ENCODE measurements around the gene CEND1. TPM values are rescaled to one million over a fixed set of nuclear protein-coding genes. Genes with fewer than 3 reads are reported as not detected.
A peak's percentile ranks its signal among the peaks of the same experiment; 100 is the strongest.

The CEND1 gene
- total RNA-seq, 1 donor from 2014 or later: 0.65 TPM

DNA sequence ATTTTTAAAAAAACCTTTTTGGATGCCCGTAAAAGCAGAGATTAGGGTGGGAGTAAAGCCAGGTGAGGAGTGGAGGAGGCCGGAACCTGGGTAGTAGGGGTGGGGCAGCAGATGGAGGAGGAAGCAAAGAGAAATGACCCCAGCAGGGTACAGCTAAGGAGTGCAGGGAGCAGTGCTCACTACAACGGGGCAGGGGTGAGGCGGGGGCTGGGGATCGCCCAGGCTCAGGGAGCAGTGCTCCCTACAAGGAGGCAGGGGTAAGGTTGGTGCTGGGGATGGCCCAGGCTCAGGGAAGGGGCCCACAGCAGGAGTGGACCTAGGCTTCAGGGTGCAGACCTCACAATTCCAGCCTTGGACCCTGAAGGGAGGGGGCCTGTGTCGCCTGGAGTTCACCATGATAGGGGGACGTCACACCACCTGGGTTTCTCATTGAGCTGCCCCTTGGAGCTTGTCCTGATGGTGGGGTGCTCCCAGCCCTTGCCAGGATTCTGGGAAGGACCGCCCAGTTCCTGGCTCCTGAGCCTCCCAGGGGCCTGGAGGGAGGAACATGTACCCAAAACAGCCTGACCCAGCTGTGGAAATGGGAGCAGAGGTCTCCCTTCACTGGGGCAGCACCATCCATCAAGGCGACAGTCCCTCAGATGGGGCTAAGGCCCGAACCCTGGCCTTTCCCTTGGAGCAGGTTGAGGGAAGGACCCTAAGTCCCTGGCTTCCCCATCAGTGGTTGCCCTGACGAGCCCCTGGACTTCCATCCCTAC is 26.0 kb upstream of the CEND1 start:
- intact Hi-C loops (cut with DNase I): no loop called here
- DNase-seq (ENCODE audit: low spot score): no peak

DNA sequence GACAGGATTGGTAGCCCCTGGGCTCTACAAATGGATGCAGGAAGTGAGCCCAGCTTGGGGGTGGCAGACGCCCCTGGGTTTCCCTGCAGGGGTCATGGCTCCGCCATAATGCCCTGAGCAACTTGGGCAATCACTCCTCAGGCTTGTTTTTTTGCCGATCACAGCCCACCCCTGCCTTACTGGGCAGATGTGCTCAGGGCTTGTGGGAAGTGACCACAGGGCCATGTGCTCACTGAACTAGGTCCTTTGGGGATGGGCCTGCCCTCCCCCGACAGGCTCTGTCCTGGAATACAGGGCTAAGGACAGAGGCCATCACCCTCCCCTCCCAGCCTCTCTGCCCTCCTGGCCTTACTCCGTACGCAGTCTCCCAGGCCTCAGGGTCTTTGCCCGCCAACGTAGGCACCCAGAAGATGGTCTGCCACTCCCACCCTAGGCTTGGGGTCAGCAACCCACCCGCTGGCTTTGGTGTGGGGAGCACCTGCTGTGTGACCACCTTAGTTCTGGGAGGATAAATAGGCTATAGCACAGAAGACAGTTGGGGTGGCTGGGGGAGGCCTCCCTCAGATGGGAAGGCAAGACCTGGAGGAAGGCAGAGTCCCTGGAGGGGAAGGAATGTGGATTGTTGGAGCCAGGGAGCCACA is 23.7 kb upstream of the CEND1 start:
- intact Hi-C loops (cut with DNase I): no loop called here

DNA sequence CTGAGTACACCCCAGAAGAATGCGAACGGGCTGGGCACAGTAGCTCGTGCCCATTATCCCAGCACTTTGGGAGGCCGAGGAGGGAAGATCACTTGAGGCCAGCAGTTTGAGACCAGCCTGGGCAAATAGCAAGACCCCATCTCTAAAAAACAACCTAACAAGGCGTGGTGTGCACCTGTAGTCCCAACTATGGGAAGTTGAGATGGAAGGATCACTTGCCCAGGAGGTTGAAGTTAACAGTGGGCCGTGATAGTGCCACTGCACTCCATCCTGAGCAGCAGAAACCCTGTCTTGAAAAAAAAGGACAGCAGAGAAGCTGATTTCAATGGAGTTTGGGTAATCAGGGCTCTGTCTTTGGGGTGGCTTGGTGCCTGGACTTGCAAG is 23.2 kb upstream of the CEND1 start:
- DNase-seq (ENCODE audit: low spot score): no peak
- intact Hi-C loops (cut with DNase I): no loop called here

More for the DNA sequence above, 23.7 kb upstream of the CEND1 start:
- DNase-seq (ENCODE audit: low spot score): no peak

GRCh38 chr11:812390-812789 is 22.5 kb upstream of the CEND1 start:
- intact Hi-C loops (cut with DNase I): no loop called here

DNA sequence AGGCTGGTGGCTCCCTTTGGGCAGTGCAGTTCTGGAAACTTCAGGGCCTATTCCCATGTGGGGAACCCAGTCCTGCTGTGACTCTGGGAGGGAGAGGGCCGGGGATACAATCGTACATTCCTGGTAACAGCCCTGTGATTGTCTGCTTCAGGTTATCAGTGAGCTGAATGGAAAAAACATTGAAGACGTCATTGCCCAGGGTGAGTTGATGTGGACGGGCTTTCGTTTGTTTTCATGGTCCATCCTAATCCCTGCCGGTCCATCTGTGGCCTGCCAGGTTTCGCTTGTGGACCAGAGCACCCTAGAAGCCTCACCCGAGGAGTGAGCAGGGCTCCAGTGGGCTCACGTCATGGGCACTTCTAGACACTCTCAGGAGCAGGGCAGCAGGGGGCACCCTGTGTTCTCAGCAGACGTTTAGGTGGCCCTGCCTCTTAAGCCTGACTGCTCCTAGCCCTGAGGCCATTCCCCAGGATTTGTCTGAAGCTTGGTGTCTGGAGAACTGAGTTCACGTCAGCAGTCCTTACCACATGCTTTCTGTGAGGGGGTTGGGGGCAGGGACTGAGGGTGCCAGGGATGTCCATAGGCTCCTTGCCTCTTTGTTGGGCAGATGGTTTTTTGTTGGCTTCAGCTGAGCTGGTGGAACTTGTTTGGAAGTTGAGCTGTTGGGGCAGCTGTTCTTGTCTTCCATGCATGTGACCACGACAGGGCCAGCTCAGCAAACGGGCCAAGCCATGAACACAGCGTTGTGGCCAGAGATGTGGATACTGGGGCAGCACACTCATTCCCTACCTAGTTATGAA is 21.8 kb upstream of the CEND1 start:
- no peak for DNase-seq (ENCODE audit: low spot score)
- intact Hi-C loops (cut with DNase I): no loop called here

More at GRCh38 chr11:812390-812789, 22.5 kb upstream of the CEND1 start:
- no peak for DNase-seq (ENCODE audit: low spot score)

GRCh38 chr11:810040-810567 is 20.2 kb upstream of the CEND1 start:
- DNase-seq (ENCODE audit: low spot score): no peak
- intact Hi-C loops (cut with DNase I): no loop called here

GRCh38 chr11:809287-810039 is 19.6 kb upstream of the CEND1 start, which contains the start of gene RPLP2:
Gene RPLP2 (plus strand): TSS chr11:809967. CDS start chr11:810235, 268 bp downstream.
- DNase-seq (ENCODE audit: low spot score): peak; percentile 99
- intact Hi-C loops (cut with DNase I): loop anchor here (5.0 kb wide), 1 partner anchor 33 kb away; the partner anchor contains the start of genes POLR2L and TSPAN4

- intact Hi-C loops (cut with DNase I): loop anchor here (5.0 kb wide), 1 partner anchor 34 kb away; the partner anchor contains the start of genes POLR2L and TSPAN4
- DNase-seq (ENCODE audit: low spot score): no peak
Observed at GRCh38 chr11:808427-809286, 18.8 kb upstream of the CEND1 start.

GRCh38 chr11:804599-804964 is 14.7 kb upstream of the CEND1 start:
- intact Hi-C loops (cut with DNase I): no loop called here
- no peak for DNase-seq (ENCODE audit: low spot score)

- DNase-seq (ENCODE audit: low spot score): no peak
- intact Hi-C loops (cut with DNase I): no loop called here
Observed at GRCh38 chr11:803770-804598, 14.1 kb upstream of the CEND1 start.

DNA sequence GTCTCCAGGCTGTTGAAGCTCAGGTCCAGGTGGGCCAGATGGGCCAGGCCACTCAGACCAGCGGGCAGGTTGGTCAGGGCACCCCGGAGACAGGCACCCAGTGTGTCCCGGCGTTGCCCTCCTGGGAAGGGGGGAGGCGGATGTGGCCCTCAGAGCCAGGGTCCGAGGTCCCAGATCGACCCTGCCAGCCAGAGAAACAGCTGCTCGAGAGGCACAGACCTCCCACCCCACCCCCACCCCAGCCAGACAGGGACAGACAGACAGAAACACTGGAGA is 13.5 kb upstream of the CEND1 start:
- intact Hi-C loops (cut with DNase I): no loop called here
- DNase-seq (ENCODE audit: low spot score): no peak

GRCh38 chr11:802693-803466 is 13.0 kb upstream of the CEND1 start:
- no peak for DNase-seq (ENCODE audit: low spot score)
- intact Hi-C loops (cut with DNase I): no loop called here

GRCh38 chr11:802018-802617 is 12.2 kb upstream of the CEND1 start:
- intact Hi-C loops (cut with DNase I): no loop called here

GRCh38 chr11:801097-801780 is 11.3 kb upstream of the CEND1 start:
- DNase-seq (ENCODE audit: low spot score): no peak
- intact Hi-C loops (cut with DNase I): no loop called here

More at GRCh38 chr11:802018-802617, 12.2 kb upstream of the CEND1 start:
- no peak for DNase-seq (ENCODE audit: low spot score)

DNA sequence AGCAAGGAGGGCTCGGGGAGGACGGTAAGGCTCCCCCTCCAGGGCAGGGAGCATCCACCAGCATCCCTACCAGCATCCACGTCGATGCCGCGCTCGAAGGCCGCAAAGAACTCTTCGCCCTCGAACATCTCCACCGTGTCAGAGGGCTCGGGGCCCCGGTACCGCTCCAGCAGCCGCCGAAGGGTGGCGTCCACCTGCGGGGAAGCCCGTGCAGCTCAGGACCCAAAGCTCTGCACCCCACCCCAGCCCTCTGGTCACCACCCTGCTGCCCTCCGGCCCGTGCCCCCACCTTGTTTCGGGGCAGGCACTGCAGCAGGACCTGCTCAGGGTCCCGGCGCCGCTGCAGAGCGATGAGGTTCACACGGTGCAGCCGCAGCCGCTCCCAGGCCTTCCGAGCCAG is 10.6 kb upstream of the CEND1 start:
- intact Hi-C loops (cut with DNase I): no loop called here

GRCh38 chr11:799641-800316 is 9.9 kb upstream of the CEND1 start:
- DNase-seq (ENCODE audit: low spot score): no peak
- intact Hi-C loops (cut with DNase I): no loop called here

More for the DNA sequence above, 10.6 kb upstream of the CEND1 start:
- DNase-seq (ENCODE audit: low spot score): no peak
